Nephron (organoid): ENCODE data around the gene CRIP2.

ENCODE experiments used
- H3K27ac Mint-ChIP-seq, 3 experiments: 2 replicates each; pipeline ENCODE4 v1.8.0; 2020; ENCODE audit warnings: mixed read lengths in 3 of 3, mild to moderate bottlenecking in 2 of 3, moderate library complexity in 1 of 3
- H3K27me3 Mint-ChIP-seq: 2 replicates; pipeline ENCODE4 v1.8.0; 2021; ENCODE audit warnings: low read depth, mild to moderate bottlenecking, moderate library complexity, mixed read lengths
- H3K36me3 Mint-ChIP-seq: 2 replicates; pipeline ENCODE4 v1.8.0; 2020; ENCODE audit warnings: low read depth, mixed read lengths
- H3K4me1 Mint-ChIP-seq: 2 replicates; pipeline ENCODE4 v1.8.0; 2020; ENCODE audit warnings: mixed read lengths
- H3K4me3 Mint-ChIP-seq, 3 experiments: 2 replicates each; pipeline ENCODE4 v1.8.0; 2020; ENCODE audit warnings: mild to moderate bottlenecking in 3 of 3, mixed read lengths in 3 of 3, moderate library complexity in 2 of 3
- H3K9me3 Mint-ChIP-seq: 2 replicates; pipeline ENCODE4 v1.8.0; 2020; ENCODE audit warnings: mixed read lengths
- TF ChIP-seq, protein P1 (sequence below), 3 experiments: fragments of 200-600 bp; sonication (generic); IDR thresholded peaks; one replicate each; pipeline ENCODE4 v1.5.0; 2021; ENCODE audit warnings: antibody characterized with exemption in 3 of 3; ENCODE audit not compliant: unreplicated experiment in 3 of 3

Gene CRIP2

DNA sequence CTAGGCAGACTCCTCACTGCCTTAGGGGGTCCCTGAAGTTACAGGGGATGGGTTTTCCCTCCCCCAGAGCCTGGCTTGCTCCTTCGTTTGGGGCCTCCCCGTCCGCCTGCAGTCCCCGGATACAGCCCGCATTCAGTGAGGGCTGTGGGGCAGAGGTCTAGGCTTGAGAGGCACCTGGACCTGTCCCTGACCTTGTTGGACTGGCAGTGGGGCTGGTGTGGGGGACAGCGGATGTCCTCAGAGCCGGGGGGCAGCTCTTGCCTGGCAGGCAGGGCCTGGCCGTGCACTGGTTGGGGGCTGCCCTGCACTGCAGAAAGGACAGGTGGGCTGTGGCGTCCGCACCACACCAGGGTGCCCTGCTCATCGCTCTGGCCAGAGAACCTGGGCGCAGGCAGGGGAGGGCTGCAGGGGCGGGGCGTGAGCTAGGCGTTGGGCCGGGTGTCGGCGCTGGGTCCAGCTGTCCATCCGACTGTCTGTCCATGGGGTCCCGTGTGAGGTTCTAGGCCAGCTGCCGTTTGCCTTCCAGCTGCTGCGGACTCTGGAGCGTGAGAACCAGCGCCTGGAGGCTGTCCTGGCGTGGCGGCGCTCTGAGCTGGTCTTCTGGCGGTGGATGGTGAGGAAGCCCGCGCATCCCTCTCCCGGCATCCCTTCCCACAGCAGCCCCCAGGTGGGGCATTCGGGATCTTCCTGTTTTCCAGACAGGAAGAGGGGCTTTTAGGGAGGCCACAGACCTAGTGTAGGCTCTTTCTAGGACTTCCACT, 22.4 kb downstream of the CRIP2 start:
- TF ChIP-seq, protein P1, sequence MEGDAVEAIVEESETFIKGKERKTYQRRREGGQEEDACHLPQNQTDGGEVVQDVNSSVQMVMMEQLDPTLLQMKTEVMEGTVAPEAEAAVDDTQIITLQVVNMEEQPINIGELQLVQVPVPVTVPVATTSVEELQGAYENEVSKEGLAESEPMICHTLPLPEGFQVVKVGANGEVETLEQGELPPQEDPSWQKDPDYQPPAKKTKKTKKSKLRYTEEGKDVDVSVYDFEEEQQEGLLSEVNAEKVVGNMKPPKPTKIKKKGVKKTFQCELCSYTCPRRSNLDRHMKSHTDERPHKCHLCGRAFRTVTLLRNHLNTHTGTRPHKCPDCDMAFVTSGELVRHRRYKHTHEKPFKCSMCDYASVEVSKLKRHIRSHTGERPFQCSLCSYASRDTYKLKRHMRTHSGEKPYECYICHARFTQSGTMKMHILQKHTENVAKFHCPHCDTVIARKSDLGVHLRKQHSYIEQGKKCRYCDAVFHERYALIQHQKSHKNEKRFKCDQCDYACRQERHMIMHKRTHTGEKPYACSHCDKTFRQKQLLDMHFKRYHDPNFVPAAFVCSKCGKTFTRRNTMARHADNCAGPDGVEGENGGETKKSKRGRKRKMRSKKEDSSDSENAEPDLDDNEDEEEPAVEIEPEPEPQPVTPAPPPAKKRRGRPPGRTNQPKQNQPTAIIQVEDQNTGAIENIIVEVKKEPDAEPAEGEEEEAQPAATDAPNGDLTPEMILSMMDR (IDR thresholded peaks at IDR 0.05; ENCODE audit: unreplicated experiment in 3 of 3) = no peak
- Mint-ChIP-seq H3K27me3 (no peaks in the 10 kb centered on the region), H3K4me1 (no peaks in the 10 kb centered on the region), H3K9me3 (no peaks in the 10 kb centered on the region), H3K4me3 (no peak overlapping the region), H3K36me3 (no peaks in the 10 kb centered on the region), H3K27ac (no peak overlapping the region)

GRCh38 chr14:105497671-105498429, 23.2 kb downstream of the CRIP2 start:
- no peaks in the 10 kb centered on the region for H3K9me3 Mint-ChIP-seq
- H3K36me3 Mint-ChIP-seq = no peaks in the 10 kb centered on the region
- TF ChIP-seq, protein P1 (IDR thresholded peaks at IDR 0.05; ENCODE audit: unreplicated experiment in 3 of 3) = no peak
- no peaks in the 10 kb centered on the region for H3K27me3 Mint-ChIP-seq
- H3K27ac Mint-ChIP-seq = no peak overlapping the region
- H3K4me3 Mint-ChIP-seq = no peak overlapping the region
- H3K4me1 Mint-ChIP-seq = no peaks in the 10 kb centered on the region

GRCh38 chr14:105498430-105499255, 24.0 kb downstream of the CRIP2 start:
- H3K4me3 Mint-ChIP-seq = no peak overlapping the region

DNA sequence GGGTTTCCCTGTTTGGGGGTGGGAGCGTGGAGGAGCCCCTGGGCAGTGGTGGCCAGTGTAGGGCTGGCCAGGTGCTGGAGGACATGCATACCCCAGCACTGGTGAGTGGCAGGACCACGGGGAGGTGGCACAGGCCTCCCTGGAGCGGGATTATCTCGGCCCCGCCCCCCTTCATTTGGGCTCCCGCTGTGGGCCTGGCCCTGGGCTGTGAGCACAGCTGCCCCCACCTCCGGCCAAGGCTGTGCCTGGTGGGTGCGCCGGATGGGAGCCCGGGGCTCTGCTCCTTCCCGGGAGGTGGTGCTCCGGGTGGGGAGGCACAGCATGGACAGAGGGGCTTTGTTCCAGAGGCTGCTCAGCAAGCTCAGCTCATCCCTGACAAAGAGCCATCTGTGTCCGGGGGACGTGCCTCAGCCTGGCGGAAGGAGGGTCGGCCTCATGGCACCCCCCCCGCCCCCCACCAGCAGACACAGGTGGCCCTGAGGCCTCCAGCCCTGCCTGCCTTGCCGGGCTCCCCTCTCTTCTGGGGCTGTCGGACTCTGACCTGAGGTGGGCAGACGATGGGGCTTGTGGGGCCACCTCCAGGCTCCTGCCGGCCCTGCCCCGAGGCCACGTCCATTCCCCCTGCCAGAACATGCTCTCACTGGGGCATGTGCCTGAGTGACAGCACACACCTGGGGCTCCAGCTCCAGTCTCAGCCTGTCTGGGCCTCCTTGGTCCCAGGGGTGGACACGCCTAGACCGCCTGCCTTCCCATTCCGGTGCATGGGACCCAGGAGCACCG, 24.8 kb downstream of the CRIP2 start:
- H3K27me3 Mint-ChIP-seq = no peaks in the 10 kb centered on the region
- no peaks in the 10 kb centered on the region for H3K9me3 Mint-ChIP-seq

More at GRCh38 chr14:105498430-105499255, 24.0 kb downstream of the CRIP2 start:
- H3K9me3 Mint-ChIP-seq = no peaks in the 10 kb centered on the region
- no peak overlapping the region for H3K27ac Mint-ChIP-seq
- TF ChIP-seq, protein P1 (IDR thresholded peaks at IDR 0.05; ENCODE audit: unreplicated experiment in 3 of 3) = no peak
- no peaks in the 10 kb centered on the region for H3K4me1 Mint-ChIP-seq
- H3K36me3 Mint-ChIP-seq = no peaks in the 10 kb centered on the region
- no peaks in the 10 kb centered on the region for H3K27me3 Mint-ChIP-seq

More for the DNA sequence above, 24.8 kb downstream of the CRIP2 start:
- H3K27ac Mint-ChIP-seq = no peak overlapping the region
- no peak overlapping the region for H3K4me3 Mint-ChIP-seq
- H3K4me1 Mint-ChIP-seq = no peaks in the 10 kb centered on the region
- TF ChIP-seq, protein P1 (IDR thresholded peaks at IDR 0.05; ENCODE audit: unreplicated experiment in 3 of 3) = no peak
- no peaks in the 10 kb centered on the region for H3K36me3 Mint-ChIP-seq
